HG02642 (cell line): ENCODE results near the gene DUSP14.

Source experiments
- ATAC-seq: cut with Tn5 transposase; IDR thresholded peaks from one replicate; pipeline ENCODE4 v1.9.1; 2021; ENCODE audit warnings: mild to moderate bottlenecking; ENCODE audit not compliant: unreplicated experiment, poor library complexity

DUSP14 gene

GRCh38 chr17:37553401-37553966 is 63.8 kb downstream of the DUSP14 start:
- no peak for ATAC-seq

- ATAC-seq, result no peak
Measured at GRCh38 chr17:37555386-37555785, 65.7 kb downstream of the DUSP14 start.

GRCh38 chr17:37557482-37557881 is 67.8 kb downstream of the DUSP14 start:
- no peak for ATAC-seq

- ATAC-seq, result no peak
Measured at GRCh38 chr17:37558299-37558698, 68.6 kb downstream of the DUSP14 start.

GRCh38 chr17:37562016-37562745 is 72.5 kb downstream of the DUSP14 start:
- no peak for ATAC-seq
